HG03159 (cell line): Measurements from ENCODE around the gene SCYGR6.
A peak's percentile ranks its signal among the peaks of the same experiment; 100 is the strongest.
"Not testable (repeated sequence)": the region's sequence is repeated elsewhere in the genome, so short reads cannot be mapped to it uniquely, and the experiment has no call there.

Source experiments
- ATAC-seq: cut with Tn5 transposase; IDR thresholded peaks from one replicate; pipeline ENCODE4 v1.9.1; 2021; ENCODE audit warnings: mild to moderate bottlenecking, moderate library complexity; ENCODE audit not compliant: unreplicated experiment

SCYGR6 gene

GRCh38 chr2:227724394-227725039, at the start of gene SCYGR6:
Gene SCYGR6 (minus strand): TSS chr2:227724757. CDS start chr2:227724757, 0 bp downstream.
- ATAC-seq = no peak

GRCh38 chr2:227774011-227774624, 49.6 kb upstream of the SCYGR6 start:
- ATAC-seq = peak; percentile 51

- ATAC-seq = no peak
These were observed 48.4 kb upstream of the SCYGR6 start for GRCh38 chr2:227772932-227773331.

GRCh38 chr2:227772197-227772661, 47.7 kb upstream of the SCYGR6 start:
- no peak for ATAC-seq

- ATAC-seq = no peak
These were observed 43.3 kb upstream of the SCYGR6 start for GRCh38 chr2:227767830-227768229.

GRCh38 chr2:227766373-227766883, 41.9 kb upstream of the SCYGR6 start:
- ATAC-seq = peak; percentile 99

GRCh38 chr2:227765788-227766372, 41.3 kb upstream of the SCYGR6 start:
- peak; percentile 17 for ATAC-seq

- no peak for ATAC-seq
These were observed 37.4 kb upstream of the SCYGR6 start for GRCh38 chr2:227761740-227762476.

- no peak for ATAC-seq
These were observed 35.0 kb upstream of the SCYGR6 start for GRCh38 chr2:227759411-227760118.

GRCh38 chr2:227756261-227756660, 31.7 kb upstream of the SCYGR6 start:
- not testable (repeated sequence) for ATAC-seq

GRCh38 chr2:227748079-227748478, 23.5 kb upstream of the SCYGR6 start:
- ATAC-seq = no peak

GRCh38 chr2:227745594-227745993, 21.0 kb upstream of the SCYGR6 start, which contains the start of gene SCYGR8:
Gene SCYGR8 (plus strand): TSS chr2:227745894. CDS start chr2:227745894, 0 bp downstream.
- ATAC-seq = no peak

- not testable (repeated sequence) for ATAC-seq
These were observed 16.1 kb upstream of the SCYGR6 start for GRCh38 chr2:227740705-227741104.

GRCh38 chr2:227739351-227739750, 14.8 kb upstream of the SCYGR6 start:
- no peak for ATAC-seq

GRCh38 chr2:227728035-227728434, 3.5 kb upstream of the SCYGR6 start, which contains the start of gene SCYGR7:
Gene SCYGR7 (plus strand): TSS chr2:227728335. CDS start chr2:227728335, 0 bp downstream.
- ATAC-seq = no peak

GRCh38 chr2:227722821-227723220, 1.7 kb downstream of the SCYGR6 start:
- ATAC-seq = not testable (repeated sequence)

GRCh38 chr2:227720680-227721079, 3.9 kb downstream of the SCYGR6 start:
- no peak for ATAC-seq

GRCh38 chr2:227719641-227720040, 4.9 kb downstream of the SCYGR6 start:
- no peak for ATAC-seq

GRCh38 chr2:227717687-227718567, 6.6 kb downstream of the SCYGR6 start, which contains the start of gene SLC19A3:
Gene SLC19A3 (minus strand): TSS chr2:227718028. CDS start chr2:227702318, 15,710 bp downstream.
- no peak for ATAC-seq
